Choroid plexus epithelial cell (primary cell): ENCODE data around the gene BRD1.

Experiments
- DNase-seq: peaks from one replicate; pipeline ENCODE4 v3.0.0-alpha.2; 2010; ENCODE audit warnings: low read depth
- H3K4me3 ChIP-seq: 2 replicates; pipeline ENCODE4 v1.5.1; 2011; ENCODE audit warnings: low read depth, mild to moderate bottlenecking, control low read depth, low read length, moderate library complexity
- TF ChIP-seq, protein P1 (sequence below): conservative IDR thresholded peaks from 2 replicates; pipeline ENCODE4 v1.5.1; 2011; ENCODE audit warnings: low read depth, mild to moderate bottlenecking, control low read depth, inconsistent platforms, low read length, moderate library complexity

BRD1 gene

DNA sequence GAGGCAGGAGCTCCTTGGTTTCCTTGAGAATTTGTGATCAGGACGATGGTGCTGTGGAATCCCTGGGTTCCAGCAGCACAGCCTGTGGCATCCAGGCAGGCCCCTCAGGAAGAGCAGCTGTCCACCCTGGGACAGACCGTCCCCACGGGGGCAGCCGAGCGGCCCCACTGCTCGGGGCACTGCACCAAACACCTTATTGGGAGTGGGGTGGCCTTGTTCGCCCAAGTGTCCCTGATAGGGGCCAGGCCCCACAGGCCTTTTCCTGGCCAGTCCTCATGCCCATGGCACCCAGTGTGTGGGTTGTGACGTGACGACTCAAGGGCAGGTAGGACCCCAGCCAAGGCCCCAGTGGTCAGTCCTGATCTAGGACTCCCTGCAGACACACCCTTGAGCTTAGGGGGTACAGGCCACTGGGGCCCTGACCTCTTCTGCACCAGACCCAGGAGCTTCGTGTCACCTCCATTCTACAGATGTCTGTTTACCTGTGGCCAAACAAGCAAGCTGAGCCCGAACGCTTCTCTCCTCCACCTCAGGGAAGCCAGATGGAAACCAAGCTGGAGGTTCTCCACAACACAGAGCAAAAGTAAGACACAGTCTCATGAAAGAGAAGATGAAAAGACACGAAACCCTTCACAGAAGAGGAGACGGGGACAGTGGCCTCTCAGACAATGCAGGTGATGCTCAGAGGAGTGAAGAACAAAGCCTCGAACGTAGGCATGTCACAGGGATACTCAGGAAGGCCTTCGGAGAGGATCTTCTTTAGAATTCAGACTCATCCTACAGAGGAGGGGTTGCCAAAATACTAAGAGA is 1.6 kb upstream of the BRD1 start:
- TF ChIP-seq, protein P1, sequence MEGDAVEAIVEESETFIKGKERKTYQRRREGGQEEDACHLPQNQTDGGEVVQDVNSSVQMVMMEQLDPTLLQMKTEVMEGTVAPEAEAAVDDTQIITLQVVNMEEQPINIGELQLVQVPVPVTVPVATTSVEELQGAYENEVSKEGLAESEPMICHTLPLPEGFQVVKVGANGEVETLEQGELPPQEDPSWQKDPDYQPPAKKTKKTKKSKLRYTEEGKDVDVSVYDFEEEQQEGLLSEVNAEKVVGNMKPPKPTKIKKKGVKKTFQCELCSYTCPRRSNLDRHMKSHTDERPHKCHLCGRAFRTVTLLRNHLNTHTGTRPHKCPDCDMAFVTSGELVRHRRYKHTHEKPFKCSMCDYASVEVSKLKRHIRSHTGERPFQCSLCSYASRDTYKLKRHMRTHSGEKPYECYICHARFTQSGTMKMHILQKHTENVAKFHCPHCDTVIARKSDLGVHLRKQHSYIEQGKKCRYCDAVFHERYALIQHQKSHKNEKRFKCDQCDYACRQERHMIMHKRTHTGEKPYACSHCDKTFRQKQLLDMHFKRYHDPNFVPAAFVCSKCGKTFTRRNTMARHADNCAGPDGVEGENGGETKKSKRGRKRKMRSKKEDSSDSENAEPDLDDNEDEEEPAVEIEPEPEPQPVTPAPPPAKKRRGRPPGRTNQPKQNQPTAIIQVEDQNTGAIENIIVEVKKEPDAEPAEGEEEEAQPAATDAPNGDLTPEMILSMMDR: no peak
- DNase-seq: no peak
- H3K4me3 ChIP-seq: no peak overlapping the region

DNA sequence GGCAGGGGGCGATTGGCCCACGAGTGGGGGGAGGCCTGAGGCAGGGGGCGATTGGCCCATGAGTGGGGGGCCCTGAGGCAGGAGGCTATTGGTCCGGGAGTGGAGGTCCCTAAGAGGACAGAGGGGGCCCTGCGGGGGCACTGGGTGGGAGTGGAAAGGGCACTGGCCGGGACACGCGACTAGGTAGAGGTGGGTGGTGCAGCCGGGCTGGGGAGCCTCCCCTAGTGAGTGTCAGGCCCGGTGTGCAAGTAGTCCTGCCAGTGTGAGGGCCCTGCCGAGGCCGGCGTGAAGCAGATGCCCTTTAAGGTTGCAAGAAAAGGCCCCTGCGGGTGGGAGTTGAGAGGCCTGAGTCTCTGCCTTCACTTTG is 909 bp upstream of the BRD1 start:
- TF ChIP-seq, protein P1: no peak
- no peak overlapping the region for H3K4me3 ChIP-seq
- DNase-seq: no peak

DNA sequence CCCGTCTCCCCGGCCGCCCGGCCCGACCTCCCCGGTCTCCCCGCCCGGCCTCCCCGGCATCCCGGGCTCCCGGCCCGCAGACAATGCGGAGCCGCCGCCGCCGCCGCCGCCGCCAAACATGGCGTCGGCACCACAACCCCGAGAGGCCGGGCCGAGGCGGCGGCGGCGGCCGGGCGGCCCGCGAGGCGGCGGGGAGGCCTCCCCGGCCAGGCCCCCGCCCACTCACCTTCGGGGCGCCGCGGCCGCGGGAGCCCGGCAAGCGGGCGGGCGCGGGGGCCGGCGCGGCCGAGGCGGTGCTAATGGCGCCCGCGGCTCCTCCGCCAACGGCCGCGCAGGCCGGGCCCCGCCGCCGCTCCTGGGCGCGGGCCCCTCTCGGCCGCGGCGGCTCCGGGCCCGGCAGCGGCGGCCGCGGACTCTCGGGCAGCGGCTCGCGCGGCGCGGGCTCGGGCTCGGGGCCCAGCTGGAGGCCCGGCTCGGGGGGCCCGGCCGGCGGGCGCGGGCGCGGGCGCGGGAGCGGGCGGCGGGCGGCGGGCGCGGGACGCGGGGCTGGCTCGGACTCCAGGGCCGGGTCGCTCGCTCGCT is 311 bp downstream of the BRD1 start:
- TF ChIP-seq, protein P1: no peak
- H3K4me3 ChIP-seq: peak overlapping the region; percentile 72
- peak; percentile 21 for DNase-seq

DNA sequence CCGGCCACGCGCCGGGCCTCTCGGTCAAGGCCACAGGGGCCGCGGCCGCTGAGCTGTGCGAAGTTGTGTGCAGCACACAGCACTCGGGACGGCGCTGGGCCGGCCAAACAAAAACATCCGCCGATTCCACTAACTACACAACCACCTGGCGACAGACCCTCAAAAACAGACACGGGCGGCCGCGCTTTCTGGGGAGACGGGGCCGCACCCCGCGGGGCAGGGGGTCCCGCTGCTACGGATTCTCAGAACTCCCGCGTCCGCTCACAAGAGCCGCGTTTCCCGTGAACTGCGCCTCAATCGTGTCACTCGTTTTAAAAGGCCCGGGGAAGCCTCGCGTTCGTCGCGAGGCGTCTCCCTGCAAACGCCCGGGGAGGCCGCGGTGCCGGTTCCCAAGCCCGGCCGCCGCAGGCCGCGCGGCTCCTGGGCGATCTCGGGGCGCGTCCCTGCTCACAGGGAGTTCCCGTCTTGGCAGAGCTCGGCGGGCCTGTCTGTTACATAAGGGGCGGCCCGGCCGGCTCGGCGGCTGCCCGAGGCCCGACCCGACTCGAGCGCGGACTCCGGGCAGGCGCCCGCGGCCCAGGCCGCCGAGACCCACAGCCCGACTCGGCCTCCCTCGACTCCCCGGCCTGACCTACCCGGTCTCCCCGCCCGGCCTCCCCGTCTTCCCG is 936 bp downstream of the BRD1 start:
- peak overlapping the region; percentile 72 for H3K4me3 ChIP-seq
- TF ChIP-seq, protein P1: no peak
- peak; percentile 56 for DNase-seq

DNA sequence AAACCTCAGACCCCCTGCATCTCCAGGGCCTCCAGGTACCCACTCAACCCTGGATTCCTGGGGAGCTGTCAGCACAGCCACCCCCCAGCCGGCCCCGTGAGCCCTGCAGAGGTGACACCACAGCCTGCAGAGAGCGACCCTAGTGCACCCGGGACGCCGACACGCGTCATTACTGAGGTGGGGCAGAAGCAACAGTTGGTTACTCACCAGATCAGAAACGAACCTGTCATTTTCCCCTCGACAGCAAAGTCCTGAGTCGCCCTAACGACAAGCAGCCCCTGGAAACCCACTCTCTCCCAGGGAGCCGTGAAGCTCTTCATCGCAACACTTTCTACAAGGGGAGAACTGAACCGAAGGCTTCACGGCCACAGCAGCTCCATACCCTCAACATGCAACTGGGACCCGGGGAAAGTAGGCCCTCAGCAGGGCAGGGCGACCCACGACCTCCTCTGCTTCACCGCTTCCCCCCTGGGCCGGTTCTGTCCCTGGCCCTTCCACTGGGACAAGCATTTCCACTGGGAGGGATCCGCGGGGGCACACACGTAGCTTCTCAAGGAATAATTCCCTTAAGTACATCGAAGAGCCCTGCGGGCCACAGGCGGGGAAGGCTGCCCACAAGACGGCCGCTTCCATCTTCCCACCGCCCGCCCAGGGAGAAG is 1.6 kb downstream of the BRD1 start:
- TF ChIP-seq, protein P1: no peak
- peak overlapping the region; percentile 72 for H3K4me3 ChIP-seq
- DNase-seq: peak; percentile 34

DNA sequence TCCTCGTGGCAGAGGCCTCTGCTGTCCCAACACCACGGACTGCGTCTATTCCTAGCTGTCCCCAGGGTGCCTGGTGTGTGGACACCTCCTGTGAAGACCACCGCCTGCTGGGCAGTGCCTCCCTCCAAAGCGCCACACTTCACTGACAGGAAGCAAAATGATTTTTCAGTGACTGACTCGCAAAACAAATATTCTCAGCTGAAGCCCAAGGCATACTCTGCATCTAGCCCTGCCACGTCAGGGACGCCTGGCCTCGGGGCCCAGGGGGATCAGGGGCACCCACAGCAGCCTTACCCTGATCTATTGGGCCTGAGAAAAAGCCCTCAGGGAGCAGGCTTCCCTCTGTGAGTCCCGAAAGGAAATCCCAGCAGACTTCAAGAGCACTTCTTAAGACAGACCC is 2.2 kb downstream of the BRD1 start:
- DNase-seq: peak; percentile 37
- H3K4me3 ChIP-seq: peak overlapping the region; percentile 72
- TF ChIP-seq, protein P1: no peak
